Mesendoderm (in vitro differentiated cells): ENCODE data around the gene CAMTA1.

ENCODE experiments used
- DNase-seq: peaks from one replicate; pipeline ENCODE4 v3.0.0; 2013
- H2AK5ac ChIP-seq: 2 replicates; pipeline ENCODE4 v1.6.1; 2013; ENCODE audit warnings: low read length, inconsistent platforms
- H2BK120ac ChIP-seq: 2 replicates; pipeline ENCODE4 v1.6.1; 2013; ENCODE audit warnings: low read depth, mild to moderate bottlenecking, low read length, moderate library complexity, mixed read lengths
- H2BK15ac ChIP-seq: replicated peaks from 2 replicates; pipeline ENCODE4 v1.6.1; 2013; ENCODE audit warnings: low read depth, mild to moderate bottlenecking, moderate library complexity
- H2BK5ac ChIP-seq: 2 replicates; pipeline ENCODE4 v1.6.1; 2013; ENCODE audit warnings: low read length, inconsistent platforms
- H3K18ac ChIP-seq: 2 replicates; pipeline ENCODE4 v1.6.1; 2013; ENCODE audit warnings: mild to moderate bottlenecking, low read length, mixed read lengths
- H3K23ac ChIP-seq: one replicate; pipeline ENCODE4 v1.6.1; 2013; ENCODE audit warnings: low read length
- H3K27ac ChIP-seq: 2 replicates; pipeline ENCODE4 v1.5.1; 2013; ENCODE audit warnings: low read depth, mild to moderate bottlenecking, inconsistent platforms, low read length, moderate library complexity
- H3K27me3 ChIP-seq: 2 replicates; pipeline ENCODE4 v1.6.1; 2013; ENCODE audit warnings: low read length, control low read depth, mild to moderate bottlenecking, inconsistent platforms; ENCODE audit not compliant: insufficient read depth, poor library complexity
- H3K36me3 ChIP-seq: 2 replicates; pipeline ENCODE4 v1.6.1; 2013; ENCODE audit warnings: low read length, inconsistent platforms; ENCODE audit not compliant: control insufficient read depth, insufficient read depth
- H3K4ac ChIP-seq: one replicate; pipeline ENCODE4 v1.6.1; 2013; ENCODE audit warnings: low read depth, mild to moderate bottlenecking, low read length, moderate library complexity
- H3K4me1 ChIP-seq: 2 replicates; pipeline ENCODE4 v1.6.1; 2013; ENCODE audit warnings: low read depth, low read length, inconsistent platforms; ENCODE audit not compliant: control insufficient read depth
- H3K4me2 ChIP-seq: 2 replicates; pipeline ENCODE4 v1.6.1; 2013; ENCODE audit warnings: low read length
- H3K4me3 ChIP-seq: 2 replicates; pipeline ENCODE4 v1.5.1; 2013; ENCODE audit warnings: mild to moderate bottlenecking, low read length
- H3K56ac ChIP-seq: one replicate; pipeline ENCODE4 v1.6.1; 2013; ENCODE audit warnings: low read length
- H3K79me1 ChIP-seq: 2 replicates; pipeline ENCODE4 v1.6.1; 2013; ENCODE audit warnings: low read length, inconsistent platforms
- H3K79me2 ChIP-seq: 2 replicates; pipeline ENCODE4 v1.6.1; 2013; ENCODE audit warnings: mild to moderate bottlenecking, low read length; ENCODE audit not compliant: control insufficient read depth, insufficient read depth
- H3K9ac ChIP-seq: 2 replicates; pipeline ENCODE4 v1.6.1; 2013; ENCODE audit warnings: low read length, inconsistent platforms
- H4K5ac ChIP-seq: one replicate; pipeline ENCODE4 v1.6.1; 2013; ENCODE audit warnings: low read length
- H4K8ac ChIP-seq: one replicate; pipeline ENCODE4 v1.6.1; 2013; ENCODE audit warnings: low read depth, mild to moderate bottlenecking, control low read depth, low read length, moderate library complexity
- WGBS: extraction: QIAGEN DNeasy Blood & Tissue Kit; methylation state at CpG from one replicate; pipeline ENCODE4 v1.1.7; 2013; ENCODE audit warnings: low lambda C conversion rate, missing lambda C conversion rate; ENCODE audit not compliant: insufficient coverage; ENCODE audit errors: extremely low coverage; 5-methylcytosine and 5-hydroxymethylcytosine counted together

Gene CAMTA1

GRCh38 chr1:7300893-7301663 is 515.8 kb downstream of the CAMTA1 start:
- H3K27ac ChIP-seq = no peak overlapping the region
- no peaks in the 10 kb centered on the region for H3K79me2 ChIP-seq
- no peak for DNase-seq

GRCh38 chr1:7301664-7301981 is 516.4 kb downstream of the CAMTA1 start:
- Histone ChIP-seq H3K4me1 (peaks cover 2% of the 10 kb centered on the region), H3K27me3 (no peaks in the 10 kb centered on the region), H3K4me3 (no peak overlapping the region), H3K18ac (no peak overlapping the region), H3K4ac (no peak overlapping the region), H3K4me2 (no peak overlapping the region), H3K23ac (no peak overlapping the region), H3K27ac (no peak overlapping the region), H4K8ac (no peak overlapping the region), H3K79me1 (no peaks in the 10 kb centered on the region), H4K5ac (no peak overlapping the region), H2BK15ac (no peak overlapping the region), H2BK5ac (no peak overlapping the region), H3K79me2 (no peaks in the 10 kb centered on the region), H3K56ac (no peak overlapping the region), H2AK5ac (no peak overlapping the region), H3K9ac (no peak overlapping the region), H3K36me3 (no peaks in the 10 kb centered on the region), H2BK120ac (no peak overlapping the region)
- no CpG with 5 or more reads among the region's 7 CpGs for WGBS
- no peak for DNase-seq

More at GRCh38 chr1:7300893-7301663, 515.8 kb downstream of the CAMTA1 start:
- Histone ChIP-seq H3K56ac (no peak overlapping the region), H3K18ac (no peak overlapping the region), H3K4me1 (peaks cover 2% of the 10 kb centered on the region), H4K8ac (no peak overlapping the region), H2BK15ac (no peak overlapping the region), H2BK5ac (no peak overlapping the region), H3K27me3 (no peaks in the 10 kb centered on the region), H3K36me3 (no peaks in the 10 kb centered on the region), H3K23ac (no peak overlapping the region), H4K5ac (no peak overlapping the region), H3K4ac (no peak overlapping the region), H3K79me1 (no peaks in the 10 kb centered on the region), H3K4me2 (no peak overlapping the region), H2AK5ac (no peak overlapping the region), H2BK120ac (no peak overlapping the region), H3K4me3 (no peak overlapping the region), H3K9ac (no peak overlapping the region)
- WGBS = no CpG with 5 or more reads among the region's 10 CpGs

GRCh38 chr1:7302126-7302525 is 516.9 kb downstream of the CAMTA1 start:
- H3K18ac ChIP-seq = no peak overlapping the region
- H3K27ac ChIP-seq = no peak overlapping the region
- H2BK15ac ChIP-seq = no peak overlapping the region
- no peak overlapping the region for H3K4me2 ChIP-seq
- DNase-seq = no peak
- no peak overlapping the region for H3K56ac ChIP-seq
- no peak overlapping the region for H2AK5ac ChIP-seq
- H2BK5ac ChIP-seq = no peak overlapping the region
- no peak overlapping the region for H4K8ac ChIP-seq
- no peak overlapping the region for H3K9ac ChIP-seq
- no peaks in the 10 kb centered on the region for H3K79me2 ChIP-seq
- no peak overlapping the region for H4K5ac ChIP-seq
- H3K36me3 ChIP-seq = no peaks in the 10 kb centered on the region
- H3K4ac ChIP-seq = no peak overlapping the region
- H3K27me3 ChIP-seq = no peaks in the 10 kb centered on the region
- no peaks in the 10 kb centered on the region for H3K79me1 ChIP-seq
- H2BK120ac ChIP-seq = no peak overlapping the region
- no CpG with 5 or more reads among the region's 6 CpGs for WGBS
- peaks cover 2% of the 10 kb centered on the region for H3K4me1 ChIP-seq
- H3K23ac ChIP-seq = no peak overlapping the region
- no peak overlapping the region for H3K4me3 ChIP-seq

- no peak overlapping the region for H3K4ac ChIP-seq
- no peaks in the 10 kb centered on the region for H3K79me2 ChIP-seq
- H2BK120ac ChIP-seq = no peak overlapping the region
- no peak overlapping the region for H3K27ac ChIP-seq
- H2AK5ac ChIP-seq = no peak overlapping the region
- H4K5ac ChIP-seq = no peak overlapping the region
- no CpG with 5 or more reads among the region's 5 CpGs for WGBS
- H3K27me3 ChIP-seq = no peaks in the 10 kb centered on the region
- H2BK15ac ChIP-seq = no peak overlapping the region
- no peak overlapping the region for H3K56ac ChIP-seq
- DNase-seq = no peak
- no peak overlapping the region for H3K9ac ChIP-seq
- H2BK5ac ChIP-seq = no peak overlapping the region
- H3K4me2 ChIP-seq = no peak overlapping the region
- H3K18ac ChIP-seq = no peak overlapping the region
- no peaks in the 10 kb centered on the region for H3K79me1 ChIP-seq
- H3K4me3 ChIP-seq = no peak overlapping the region
- no peak overlapping the region for H3K23ac ChIP-seq
- peaks cover 2% of the 10 kb centered on the region for H3K4me1 ChIP-seq
- H3K36me3 ChIP-seq = no peaks in the 10 kb centered on the region
- no peak overlapping the region for H4K8ac ChIP-seq
Observed at GRCh38 chr1:7302873-7303272, 517.6 kb downstream of the CAMTA1 start.

GRCh38 chr1:7303554-7304317 is 518.5 kb downstream of the CAMTA1 start:
- DNase-seq = no peak
- no CpG with 5 or more reads among the region's 8 CpGs for WGBS
- Histone ChIP-seq H4K8ac (no peak overlapping the region), H2BK15ac (no peak overlapping the region), H3K23ac (no peak overlapping the region), H3K4me3 (no peak overlapping the region), H3K4me1 (peaks cover 2% of the 10 kb centered on the region), H2AK5ac (no peak overlapping the region), H2BK5ac (no peak overlapping the region), H3K27ac (no peak overlapping the region), H3K27me3 (no peaks in the 10 kb centered on the region), H3K18ac (no peak overlapping the region), H3K4me2 (no peak overlapping the region), H2BK120ac (no peak overlapping the region), H3K79me1 (no peaks in the 10 kb centered on the region), H3K36me3 (no peaks in the 10 kb centered on the region), H3K9ac (no peak overlapping the region), H3K4ac (no peak overlapping the region), H4K5ac (no peak overlapping the region), H3K56ac (no peak overlapping the region), H3K79me2 (no peaks in the 10 kb centered on the region)
